Mesendoderm (in vitro differentiated cells): ENCODE results near the gene NOS2.
"Not testable (repeated sequence)": the region's sequence is repeated elsewhere in the genome, so short reads cannot be mapped to it uniquely, and the experiment has no call there.

Experiments used
- DNase-seq: peaks from one replicate; pipeline ENCODE4 v3.0.0; 2013
- H2AK5ac ChIP-seq: 2 replicates; pipeline ENCODE4 v1.6.1; 2013; ENCODE audit warnings: low read length, inconsistent platforms
- H2BK120ac ChIP-seq: 2 replicates; pipeline ENCODE4 v1.6.1; 2013; ENCODE audit warnings: low read depth, mild to moderate bottlenecking, low read length, moderate library complexity, mixed read lengths
- H2BK15ac ChIP-seq: replicated peaks from 2 replicates; pipeline ENCODE4 v1.6.1; 2013; ENCODE audit warnings: low read depth, mild to moderate bottlenecking, moderate library complexity
- H2BK5ac ChIP-seq: 2 replicates; pipeline ENCODE4 v1.6.1; 2013; ENCODE audit warnings: low read length, inconsistent platforms
- H3K18ac ChIP-seq: 2 replicates; pipeline ENCODE4 v1.6.1; 2013; ENCODE audit warnings: mild to moderate bottlenecking, low read length, mixed read lengths
- H3K23ac ChIP-seq: one replicate; pipeline ENCODE4 v1.6.1; 2013; ENCODE audit warnings: low read length
- H3K27ac ChIP-seq: 2 replicates; pipeline ENCODE4 v1.5.1; 2013; ENCODE audit warnings: low read depth, mild to moderate bottlenecking, inconsistent platforms, low read length, moderate library complexity
- H3K27me3 ChIP-seq: 2 replicates; pipeline ENCODE4 v1.6.1; 2013; ENCODE audit warnings: low read length, control low read depth, mild to moderate bottlenecking, inconsistent platforms; ENCODE audit not compliant: insufficient read depth, poor library complexity
- H3K36me3 ChIP-seq: 2 replicates; pipeline ENCODE4 v1.6.1; 2013; ENCODE audit warnings: low read length, inconsistent platforms; ENCODE audit not compliant: control insufficient read depth, insufficient read depth
- H3K4ac ChIP-seq: one replicate; pipeline ENCODE4 v1.6.1; 2013; ENCODE audit warnings: low read depth, mild to moderate bottlenecking, low read length, moderate library complexity
- H3K4me1 ChIP-seq: 2 replicates; pipeline ENCODE4 v1.6.1; 2013; ENCODE audit warnings: low read depth, low read length, inconsistent platforms; ENCODE audit not compliant: control insufficient read depth
- H3K4me2 ChIP-seq: 2 replicates; pipeline ENCODE4 v1.6.1; 2013; ENCODE audit warnings: low read length
- H3K4me3 ChIP-seq: 2 replicates; pipeline ENCODE4 v1.5.1; 2013; ENCODE audit warnings: mild to moderate bottlenecking, low read length
- H3K56ac ChIP-seq: one replicate; pipeline ENCODE4 v1.6.1; 2013; ENCODE audit warnings: low read length
- H3K79me1 ChIP-seq: 2 replicates; pipeline ENCODE4 v1.6.1; 2013; ENCODE audit warnings: low read length, inconsistent platforms
- H3K79me2 ChIP-seq: 2 replicates; pipeline ENCODE4 v1.6.1; 2013; ENCODE audit warnings: mild to moderate bottlenecking, low read length; ENCODE audit not compliant: control insufficient read depth, insufficient read depth
- H3K9ac ChIP-seq: 2 replicates; pipeline ENCODE4 v1.6.1; 2013; ENCODE audit warnings: low read length, inconsistent platforms
- H4K5ac ChIP-seq: one replicate; pipeline ENCODE4 v1.6.1; 2013; ENCODE audit warnings: low read length
- H4K8ac ChIP-seq: one replicate; pipeline ENCODE4 v1.6.1; 2013; ENCODE audit warnings: low read depth, mild to moderate bottlenecking, control low read depth, low read length, moderate library complexity
- WGBS: extraction: QIAGEN DNeasy Blood & Tissue Kit; methylation state at CpG from one replicate; pipeline ENCODE4 v1.1.7; 2013; ENCODE audit warnings: low lambda C conversion rate, missing lambda C conversion rate; ENCODE audit not compliant: insufficient coverage; ENCODE audit errors: extremely low coverage; 5-methylcytosine and 5-hydroxymethylcytosine counted together

Gene NOS2

GRCh38 chr17:27825459-27825858 lies 25.1 kb upstream of the NOS2 start:
- Histone ChIP-seq H4K5ac (no peak overlapping the region), H3K23ac (no peak overlapping the region), H3K79me2 (no peaks in the 10 kb centered on the region), H3K18ac (no peak overlapping the region), H3K4ac (no peak overlapping the region), H3K36me3 (no peaks in the 10 kb centered on the region), H3K4me2 (no peak overlapping the region), H3K79me1 (no peaks in the 10 kb centered on the region), H3K27ac (no peak overlapping the region), H3K9ac (no peak overlapping the region), H2BK15ac (no peak overlapping the region), H4K8ac (no peak overlapping the region), H2AK5ac (no peak overlapping the region), H3K4me3 (no peak overlapping the region), H2BK5ac (no peak overlapping the region), H3K27me3 (no peaks in the 10 kb centered on the region), H2BK120ac (no peak overlapping the region), H3K56ac (no peak overlapping the region), H3K4me1 (no peaks in the 10 kb centered on the region)
- no CpG with 5 or more reads among the region's 5 CpGs for WGBS
- no peak for DNase-seq

- WGBS, result no CpG with 5 or more reads among the region's 4 CpGs
- no peak overlapping the region for H2BK5ac ChIP-seq
These were observed 24.4 kb upstream of the NOS2 start for GRCh38 chr17:27824745-27825144.

GRCh38 chr17:27824176-27824715 lies 23.9 kb upstream of the NOS2 start:
- H3K56ac ChIP-seq, result no peak overlapping the region
- no peak overlapping the region for H3K4ac ChIP-seq
- no peak for DNase-seq
- no peaks in the 10 kb centered on the region for H3K79me1 ChIP-seq
- H3K23ac ChIP-seq, result no peak overlapping the region
- no peak overlapping the region for H4K5ac ChIP-seq
- no peak overlapping the region for H3K4me3 ChIP-seq
- whole genome bisulfite sequencing, result no CpG with 5 or more reads among the region's 3 CpGs
- H4K8ac ChIP-seq, result no peak overlapping the region
- H3K27me3 ChIP-seq, result no peaks in the 10 kb centered on the region
- no peak overlapping the region for H2BK5ac ChIP-seq
- H2AK5ac ChIP-seq, result no peak overlapping the region
- H2BK15ac ChIP-seq, result no peak overlapping the region
- no peak overlapping the region for H3K4me2 ChIP-seq
- H3K4me1 ChIP-seq, result no peaks in the 10 kb centered on the region
- H3K9ac ChIP-seq, result no peak overlapping the region
- no peaks in the 10 kb centered on the region for H3K36me3 ChIP-seq
- no peak overlapping the region for H3K27ac ChIP-seq
- H3K18ac ChIP-seq, result no peak overlapping the region
- H3K79me2 ChIP-seq, result no peaks in the 10 kb centered on the region
- no peak overlapping the region for H2BK120ac ChIP-seq

More at GRCh38 chr17:27824745-27825144, 24.4 kb upstream of the NOS2 start:
- Histone ChIP-seq H3K79me1 (no peaks in the 10 kb centered on the region), H2BK120ac (no peak overlapping the region), H3K27ac (no peak overlapping the region), H3K18ac (no peak overlapping the region), H3K4me2 (no peak overlapping the region), H2BK15ac (no peak overlapping the region), H4K5ac (no peak overlapping the region), H3K4ac (no peak overlapping the region), H3K4me1 (no peaks in the 10 kb centered on the region), H3K36me3 (no peaks in the 10 kb centered on the region), H3K4me3 (no peak overlapping the region), H3K9ac (no peak overlapping the region), H3K27me3 (no peaks in the 10 kb centered on the region), H2AK5ac (no peak overlapping the region), H3K79me2 (no peaks in the 10 kb centered on the region), H4K8ac (no peak overlapping the region), H3K23ac (no peak overlapping the region), H3K56ac (no peak overlapping the region)
- no peak for DNase-seq

- H3K4ac ChIP-seq, H2AK5ac ChIP-seq: not testable (repeated sequence)
These were observed 21.8 kb upstream of the NOS2 start for GRCh38 chr17:27822108-27822507.

GRCh38 chr17:27821318-27821717 lies 21.0 kb upstream of the NOS2 start:
- no peaks in the 10 kb centered on the region for H3K27me3 ChIP-seq
- no peak overlapping the region for H3K9ac ChIP-seq
- no CpG with 5 or more reads among the region's 3 CpGs for WGBS
- H4K8ac ChIP-seq, result no peak overlapping the region
- H3K4me1 ChIP-seq, result no peaks in the 10 kb centered on the region
- H3K56ac ChIP-seq, result no peak overlapping the region
- H3K23ac ChIP-seq, result no peak overlapping the region
- no peak for DNase-seq
- no peak overlapping the region for H2BK5ac ChIP-seq
- no peak overlapping the region for H3K27ac ChIP-seq
- H2BK120ac ChIP-seq, result no peak overlapping the region
- H2AK5ac ChIP-seq, result no peak overlapping the region
- no peaks in the 10 kb centered on the region for H3K36me3 ChIP-seq
- H3K4me3 ChIP-seq, result no peak overlapping the region
- H2BK15ac ChIP-seq, result no peak overlapping the region
- no peak overlapping the region for H3K4ac ChIP-seq
- no peaks in the 10 kb centered on the region for H3K79me2 ChIP-seq
- H3K79me1 ChIP-seq, result no peaks in the 10 kb centered on the region
- no peak overlapping the region for H3K4me2 ChIP-seq
- H4K5ac ChIP-seq, result no peak overlapping the region
- H3K18ac ChIP-seq, result no peak overlapping the region

More at GRCh38 chr17:27822108-27822507, 21.8 kb upstream of the NOS2 start:
- H4K8ac ChIP-seq, H3K9ac ChIP-seq, H2BK120ac ChIP-seq, H3K27me3 ChIP-seq, H3K79me1 ChIP-seq, H4K5ac ChIP-seq, H3K36me3 ChIP-seq, H3K4me3 ChIP-seq, H3K27ac ChIP-seq, H3K18ac ChIP-seq, H3K4me1 ChIP-seq, H3K4me2 ChIP-seq, H2BK15ac ChIP-seq, H2BK5ac ChIP-seq, H3K79me2 ChIP-seq, H3K56ac ChIP-seq, H3K23ac ChIP-seq: not testable (repeated sequence)
- WGBS, result no CpG with 5 or more reads among the region's 10 CpGs
- DNase-seq, result peak; percentile 25

GRCh38 chr17:27819145-27819544 lies 18.8 kb upstream of the NOS2 start:
- Histone ChIP-seq H3K27me3 (no peaks in the 10 kb centered on the region), H2BK15ac (no peak overlapping the region), H3K4ac (no peak overlapping the region), H4K8ac (no peak overlapping the region), H3K56ac (no peak overlapping the region), H3K4me3 (no peak overlapping the region), H3K18ac (no peak overlapping the region), H2BK120ac (no peak overlapping the region), H3K27ac (no peak overlapping the region), H2AK5ac (no peak overlapping the region), H3K23ac (no peak overlapping the region), H3K9ac (no peak overlapping the region), H3K4me2 (no peak overlapping the region), H3K79me1 (no peaks in the 10 kb centered on the region), H3K36me3 (no peaks in the 10 kb centered on the region), H3K4me1 (no peaks in the 10 kb centered on the region), H3K79me2 (no peaks in the 10 kb centered on the region), H4K5ac (no peak overlapping the region), H2BK5ac (no peak overlapping the region)
- no CpG with 5 or more reads among the region's 1 CpG for WGBS
- DNase-seq, result no peak
